HTR-8/SVneo (cell line): ENCODE data around the gene PPP1R26.
"Not testable (repeated sequence)": the region's sequence is repeated elsewhere in the genome, so short reads cannot be mapped to it uniquely, and the experiment has no call there.

Experiments
- DNase-seq: peaks from one replicate; pipeline ENCODE4 v3.0.0; 2011; ENCODE audit warnings: low spot score, mixed read lengths; ENCODE audit not compliant: insufficient read length
- FAIRE-seq: peaks from 2 replicates; lab custom pipeline; 2011; peaks lifted over from hg19 to GRCh38; lab: Jason Lieb, UNC

The PPP1R26 gene

GRCh38 chr9:135501261-135502167 is 21.9 kb downstream of the PPP1R26 start:
- FAIRE-seq (no peak), DNase-seq (peak; percentile 44)

DNA sequence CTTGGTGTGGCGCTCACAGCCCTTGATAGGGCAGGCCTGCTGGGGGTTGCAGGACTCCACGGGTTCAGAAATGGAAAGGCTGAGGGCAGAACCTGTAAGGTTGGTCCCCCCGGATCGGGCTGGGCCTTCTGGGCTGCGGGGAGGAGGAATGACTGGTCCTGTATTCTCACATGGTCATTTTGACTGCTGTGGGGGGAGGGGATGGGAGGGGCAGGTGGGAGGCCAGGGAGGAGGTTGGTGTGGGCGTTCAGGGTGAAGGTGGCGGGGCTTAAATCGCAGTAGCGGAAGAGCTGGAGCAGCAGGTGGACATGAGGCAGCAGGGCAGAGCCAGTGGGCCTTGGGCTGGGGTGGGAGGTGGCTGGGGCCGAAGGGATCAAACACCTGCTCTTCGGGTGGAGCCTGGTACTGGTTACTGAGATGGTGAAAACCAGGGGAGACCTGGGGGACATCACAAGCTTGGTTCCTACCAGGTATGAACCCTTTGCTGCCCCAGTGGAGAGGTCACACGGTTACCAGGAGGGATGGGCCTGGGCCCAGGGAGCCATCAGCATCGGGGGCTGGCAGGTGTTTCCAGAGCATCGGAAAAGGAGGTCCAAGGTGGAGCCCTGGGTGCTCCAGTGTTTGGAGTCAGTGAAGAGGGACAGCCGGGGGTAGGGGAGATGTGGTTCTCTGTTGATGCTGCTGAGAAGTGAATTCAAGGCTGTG is 22.7 kb downstream of the PPP1R26 start:
- no peak for FAIRE-seq
- no peak for DNase-seq

DNA sequence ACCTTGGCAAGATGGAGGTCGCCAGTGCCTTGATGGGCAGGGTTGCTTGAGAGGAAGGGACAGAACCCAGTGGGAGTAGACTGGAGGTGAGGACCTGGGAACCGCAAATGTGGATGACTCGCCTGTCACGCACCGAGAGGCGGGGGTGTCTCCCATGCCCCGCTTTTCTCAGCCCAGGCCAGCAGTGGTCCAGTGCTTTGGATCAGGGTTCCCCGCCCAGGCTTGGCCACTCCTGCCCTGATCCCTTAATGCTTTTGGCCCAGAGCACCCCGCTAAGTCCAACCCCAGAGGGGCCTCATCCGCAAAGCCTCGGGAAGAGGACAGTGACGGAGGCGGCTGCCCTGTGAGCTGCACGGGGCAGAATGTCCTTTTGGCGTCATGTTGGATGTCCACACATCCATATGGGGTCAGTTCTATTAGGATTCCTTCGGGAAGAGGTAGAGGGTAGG is 23.3 kb downstream of the PPP1R26 start:
- DNase-seq, result no peak
- FAIRE-seq, result no peak

DNA sequence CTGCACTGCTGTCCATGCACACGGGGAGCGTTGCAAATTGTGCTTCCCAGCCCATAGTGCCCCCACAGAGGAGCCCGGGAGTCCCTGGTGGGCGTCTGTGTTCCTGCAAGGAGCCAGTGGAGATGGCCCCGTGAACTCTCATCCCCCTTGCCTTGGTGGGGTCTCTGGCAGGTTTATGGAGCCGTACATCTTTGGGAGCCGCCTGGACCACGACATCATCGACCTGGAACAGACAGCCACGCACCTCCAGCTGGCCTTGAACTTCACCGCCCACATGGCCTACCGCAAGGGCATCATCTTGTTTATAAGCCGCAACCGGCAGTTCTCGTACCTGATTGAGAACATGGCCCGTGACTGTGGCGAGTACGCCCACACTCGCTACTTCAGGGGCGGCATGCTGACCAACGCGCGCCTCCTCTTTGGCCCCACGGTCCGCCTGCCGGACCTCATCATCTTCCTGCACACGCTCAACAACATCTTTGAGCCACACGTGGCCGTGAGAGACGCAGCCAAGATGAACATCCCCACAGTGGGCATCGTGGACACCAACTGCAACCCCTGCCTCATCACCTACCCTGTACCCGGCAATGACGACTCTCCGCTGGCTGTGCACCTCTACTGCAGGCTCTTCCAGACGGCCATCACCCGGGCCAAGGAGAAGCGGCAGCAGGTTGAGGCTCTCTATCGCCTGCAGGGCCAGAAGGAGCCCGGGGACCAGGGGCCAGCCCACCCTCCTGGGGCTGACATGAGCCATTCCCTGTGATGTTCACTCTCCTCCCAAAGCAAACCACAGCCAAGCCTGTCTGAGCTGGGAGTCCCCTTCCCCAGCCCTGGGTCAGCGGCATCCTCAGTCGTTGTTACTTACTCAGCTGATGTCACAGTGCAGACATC is 24.0 kb downstream of the PPP1R26 start:
- FAIRE-seq (no peak), DNase-seq (no peak)

- DNase-seq (peak; percentile 60), FAIRE-seq (peak; percentile 40)
Observed at GRCh38 chr9:135504262-135505243, 25.0 kb downstream of the PPP1R26 start.

DNA sequence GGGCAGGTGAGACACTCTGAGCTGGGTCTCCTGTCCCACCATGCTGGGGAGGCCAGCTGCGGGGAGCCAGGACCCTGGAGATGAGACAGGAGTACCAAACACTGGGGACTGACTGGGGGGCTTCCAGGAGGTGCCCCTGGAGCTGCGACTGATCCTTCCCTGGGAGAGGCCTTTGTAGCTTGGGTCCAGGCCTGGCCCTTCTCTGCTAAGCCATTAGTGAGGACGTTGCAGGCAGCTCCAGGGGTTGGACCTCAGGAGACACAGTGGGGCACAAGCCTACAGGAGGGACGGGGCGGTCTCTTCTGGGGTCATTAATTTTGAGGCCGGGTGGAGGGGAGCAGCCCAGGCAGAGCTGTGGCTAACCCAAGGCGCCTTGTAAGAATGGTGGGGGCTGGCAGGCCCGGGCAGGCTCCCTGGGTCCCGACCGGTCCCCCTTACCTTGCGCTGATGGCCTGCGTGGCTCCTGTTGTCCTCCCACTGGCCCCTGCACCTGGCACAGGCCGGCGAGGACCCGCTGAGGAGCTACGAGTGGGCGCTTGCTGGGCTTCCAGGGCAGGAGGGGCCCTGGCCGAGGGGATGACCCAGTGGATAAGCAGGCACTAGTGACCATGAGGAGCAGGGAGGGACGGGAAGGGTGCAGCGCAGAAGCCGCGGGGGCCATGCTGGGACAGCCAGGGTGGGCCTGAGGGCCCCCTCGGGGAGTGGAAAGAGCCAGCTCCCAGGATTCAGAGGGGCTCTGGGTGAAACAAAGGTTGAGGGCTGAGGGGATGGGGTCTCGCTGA is 26.0 kb downstream of the PPP1R26 start:
- FAIRE-seq, result no peak
- DNase-seq, result no peak

- no peak for FAIRE-seq
- no peak for DNase-seq
Observed at GRCh38 chr9:135506327-135507103, 26.9 kb downstream of the PPP1R26 start.

DNA sequence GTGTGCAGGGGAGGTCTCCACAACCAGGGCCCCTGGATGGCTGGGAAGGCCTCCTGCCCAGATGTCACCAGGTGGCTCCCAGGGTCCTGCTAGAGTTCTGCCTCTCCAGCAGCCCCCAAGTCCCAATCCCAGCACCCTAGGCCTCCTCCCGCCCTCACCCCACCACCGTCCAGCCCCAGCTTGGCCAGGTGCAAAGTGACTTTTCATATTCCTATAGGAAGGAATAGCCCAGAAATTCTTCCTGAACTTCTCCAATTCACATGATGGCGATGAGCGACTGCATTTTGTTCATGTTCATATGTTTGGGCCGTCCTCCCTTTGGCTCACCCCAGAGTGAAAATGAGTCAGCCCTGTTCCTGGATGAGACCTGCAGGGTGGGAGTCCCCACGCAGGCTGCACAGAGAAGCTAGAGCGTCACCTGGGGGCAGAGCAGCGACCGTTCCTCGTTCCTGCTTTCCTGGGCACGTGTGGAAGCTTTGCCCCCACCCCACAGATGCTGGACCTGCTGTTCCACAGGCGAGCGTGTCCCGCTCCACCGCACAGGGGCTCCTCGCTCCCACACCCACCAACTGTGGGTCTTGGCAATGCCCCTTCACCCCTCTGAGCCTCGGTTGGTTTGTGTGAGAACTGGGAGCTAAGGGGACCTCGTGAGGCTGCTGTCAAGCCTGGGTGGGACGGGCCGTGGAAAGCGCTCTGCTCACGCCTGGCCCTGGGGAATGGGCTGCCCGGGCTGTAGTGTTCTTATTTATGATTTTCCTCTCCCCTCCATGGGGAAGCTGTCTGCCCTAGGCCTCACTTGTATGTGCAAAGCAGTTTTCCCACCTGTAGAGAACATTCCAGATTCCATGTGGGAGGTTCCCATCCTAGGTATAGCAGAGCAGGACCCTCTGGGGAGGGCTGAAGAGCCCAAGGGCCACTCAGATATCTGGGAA is 27.8 kb downstream of the PPP1R26 start:
- FAIRE-seq (no peak), DNase-seq (no peak)

GRCh38 chr9:135508211-135508820 is 28.7 kb downstream of the PPP1R26 start:
- DNase-seq, result no peak
- FAIRE-seq, result no peak

GRCh38 chr9:135509458-135509857 is 29.9 kb downstream of the PPP1R26 start:
- DNase-seq, result no peak
- FAIRE-seq, result no peak

DNA sequence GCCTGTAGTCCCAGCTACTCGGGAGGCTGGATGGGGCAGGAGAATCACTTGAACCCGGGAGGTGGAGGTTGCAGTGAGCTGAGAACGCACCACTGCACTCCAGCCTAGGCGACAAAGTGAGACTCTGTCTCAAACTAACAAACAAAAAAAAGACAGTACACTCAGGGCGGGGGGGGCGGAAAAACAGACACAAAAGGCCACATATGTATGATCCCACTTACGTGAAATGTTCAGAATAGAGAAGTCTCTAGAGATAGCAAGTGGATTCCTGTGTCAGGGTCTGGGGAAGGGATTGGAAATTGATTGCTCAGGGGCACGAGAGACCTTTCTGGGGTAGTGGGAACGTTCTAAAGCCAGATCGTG is 32.6 kb downstream of the PPP1R26 start:
- no peak for FAIRE-seq
- no peak for DNase-seq

- FAIRE-seq (no peak), DNase-seq (no peak)
Observed at GRCh38 chr9:135512904-135513303, 33.3 kb downstream of the PPP1R26 start.

GRCh38 chr9:135513351-135513846 is 33.8 kb downstream of the PPP1R26 start:
- no peak for DNase-seq
- no peak for FAIRE-seq

DNA sequence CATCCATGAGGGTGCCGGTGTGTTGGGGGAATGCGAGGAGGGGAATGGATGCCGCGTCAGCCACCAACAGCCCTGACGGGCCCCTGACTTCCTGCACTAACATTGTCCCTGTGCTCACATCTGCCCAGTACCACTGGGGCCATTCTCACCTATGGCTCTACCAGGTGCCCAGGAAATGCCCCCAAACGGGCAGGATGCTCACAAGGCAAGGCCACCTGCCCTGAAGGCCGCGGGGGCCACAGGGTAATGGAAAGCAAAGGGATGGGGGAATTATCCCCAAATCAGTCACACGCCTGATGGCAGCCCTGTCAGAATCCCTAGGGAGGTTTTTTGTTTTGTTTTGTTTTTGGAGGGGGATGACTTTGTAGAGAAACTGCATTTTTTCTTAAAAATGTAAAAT is 34.3 kb downstream of the PPP1R26 start:
- FAIRE-seq, result not testable (repeated sequence)

GRCh38 chr9:135514342-135515082 is 34.9 kb downstream of the PPP1R26 start:
- DNase-seq (no peak), FAIRE-seq (no peak)

More for the DNA sequence above, 34.3 kb downstream of the PPP1R26 start:
- DNase-seq, result not testable (repeated sequence)
